Suppressor macrophage treated with lipopolysaccharide for 1 hour (primary cell): Measurements from ENCODE around the gene DPF3.
"Not testable (repeated sequence)": the region's sequence is repeated elsewhere in the genome, so short reads cannot be mapped to it uniquely, and the experiment has no call there.

ENCODE experiments used
- DNase-seq, 3 donors: peaks; one replicate each; pipeline ENCODE4 v3.0.0-alpha.2; 2020 to 2022

Gene DPF3

DNA sequence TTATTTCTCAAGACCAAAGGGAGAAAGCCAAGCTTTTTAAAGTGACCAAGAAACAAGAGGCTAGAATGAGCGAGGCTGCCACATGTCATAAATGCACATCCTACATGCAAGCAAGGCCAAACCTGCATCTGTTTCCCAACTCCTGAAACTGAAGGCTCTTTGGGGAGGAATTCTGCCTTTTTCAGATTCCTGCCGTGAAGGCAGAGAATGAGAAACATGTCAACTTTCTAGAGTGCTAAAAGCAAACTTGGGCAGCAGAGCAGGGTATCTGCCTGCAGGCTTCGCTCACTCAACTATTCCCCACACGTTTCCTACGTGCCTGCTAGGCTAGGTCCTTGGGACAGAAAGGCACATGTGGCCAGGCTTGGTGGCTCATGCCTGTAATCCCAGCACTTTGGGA lies 15.2 kb downstream of the DPF3 start:
- no peak for DNase-seq

- no peak for DNase-seq
Measured at GRCh38 chr14:72876710-72877063, 17.2 kb downstream of the DPF3 start.

DNA sequence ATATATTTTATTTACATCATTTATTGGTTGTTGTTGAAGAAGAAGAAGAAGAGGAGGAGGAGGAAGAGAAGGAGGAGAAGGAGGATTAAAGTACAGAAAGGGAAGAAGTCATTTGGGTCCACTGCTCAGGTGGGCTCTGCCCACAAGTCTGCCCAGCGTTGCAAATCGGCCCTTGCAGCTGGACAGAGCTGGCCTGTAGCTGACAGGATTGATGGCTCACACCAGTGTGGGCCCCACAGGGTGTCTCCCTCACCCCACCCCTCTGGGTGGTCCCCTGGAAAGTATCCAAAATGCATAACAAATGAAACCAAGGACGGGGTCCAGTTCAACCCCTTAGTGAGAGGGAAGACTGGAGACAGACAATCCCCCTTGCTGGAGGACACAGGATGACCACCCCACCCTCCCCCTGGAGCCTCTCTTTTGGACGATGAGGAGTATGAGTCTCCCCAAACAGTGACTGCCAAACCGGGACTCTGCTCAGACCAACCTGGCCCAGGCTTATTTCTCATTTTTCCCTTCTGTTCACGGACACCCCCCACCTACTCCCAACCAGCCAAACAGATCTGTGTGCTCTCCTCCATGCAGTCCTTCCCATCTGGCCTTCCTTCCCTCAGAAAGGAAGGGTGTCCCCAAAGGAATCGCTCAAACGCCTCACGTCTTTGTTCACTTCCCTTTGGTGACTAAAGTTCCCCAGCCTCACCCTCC lies 17.7 kb downstream of the DPF3 start:
- DNase-seq: no peak

DNA sequence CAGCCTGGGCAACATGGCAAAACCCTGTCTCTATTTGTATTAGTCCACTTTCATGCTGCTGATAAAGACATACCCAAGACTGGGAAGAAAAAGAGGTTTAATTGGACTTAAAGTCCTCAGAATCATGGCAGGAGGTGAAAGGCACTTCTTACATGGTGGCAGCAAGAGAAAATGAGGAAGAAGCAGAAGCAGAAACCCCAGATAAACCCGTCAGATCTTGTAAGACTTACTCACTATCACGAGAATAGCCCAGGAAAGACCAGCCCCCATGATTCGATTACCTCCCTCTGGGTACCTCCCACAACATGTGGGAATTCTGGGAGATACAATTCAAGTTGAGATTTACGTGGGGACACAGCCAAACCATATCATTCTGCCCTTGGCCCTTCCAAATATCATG lies 23.0 kb downstream of the DPF3 start:
- not testable (repeated sequence) for DNase-seq

GRCh38 chr14:72869407-72870329 lies 24.2 kb downstream of the DPF3 start:
- no peak for DNase-seq

GRCh38 chr14:72868500-72868899 lies 25.4 kb downstream of the DPF3 start:
- DNase-seq: no peak

GRCh38 chr14:72864712-72865365 lies 29.1 kb downstream of the DPF3 start:
- DNase-seq: no peak

DNA sequence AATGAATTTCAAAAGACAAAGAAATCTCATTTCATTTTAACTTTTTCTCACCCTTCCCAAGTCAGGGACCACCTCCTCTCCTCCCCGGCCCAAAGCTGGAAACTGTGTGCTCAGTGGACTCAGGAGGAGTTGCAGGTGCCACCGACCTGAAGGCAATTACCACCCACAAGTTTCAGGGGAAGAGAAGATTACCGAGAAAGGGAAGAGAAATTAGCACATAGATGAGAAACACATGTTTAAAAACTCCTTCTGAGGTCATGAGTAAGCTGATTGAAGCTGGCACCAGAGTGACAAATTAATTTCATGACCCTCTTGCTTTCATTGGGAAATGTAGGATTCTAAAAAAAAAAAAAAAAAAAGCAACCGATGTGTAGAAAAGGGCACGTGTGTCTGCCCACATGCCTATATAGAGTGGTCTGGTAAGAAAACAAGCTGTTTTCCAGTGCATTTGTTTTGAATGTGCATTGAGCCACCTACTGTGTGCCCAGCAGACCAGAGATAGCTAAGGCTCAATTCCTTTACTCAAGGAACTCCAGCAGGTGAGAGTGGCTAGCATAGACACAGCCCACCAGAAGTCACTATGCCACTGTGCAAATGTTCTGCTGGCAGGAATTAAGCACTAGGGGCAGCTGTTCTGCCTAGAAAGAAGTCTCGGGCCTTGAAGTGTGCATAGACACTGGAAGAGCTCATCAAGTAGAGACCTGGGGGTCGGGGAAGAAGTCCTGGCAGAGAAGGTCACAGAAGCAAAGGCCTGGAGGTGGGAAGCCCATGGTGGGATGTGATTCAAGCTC lies 30.5 kb downstream of the DPF3 start:
- DNase-seq: no peak

DNA sequence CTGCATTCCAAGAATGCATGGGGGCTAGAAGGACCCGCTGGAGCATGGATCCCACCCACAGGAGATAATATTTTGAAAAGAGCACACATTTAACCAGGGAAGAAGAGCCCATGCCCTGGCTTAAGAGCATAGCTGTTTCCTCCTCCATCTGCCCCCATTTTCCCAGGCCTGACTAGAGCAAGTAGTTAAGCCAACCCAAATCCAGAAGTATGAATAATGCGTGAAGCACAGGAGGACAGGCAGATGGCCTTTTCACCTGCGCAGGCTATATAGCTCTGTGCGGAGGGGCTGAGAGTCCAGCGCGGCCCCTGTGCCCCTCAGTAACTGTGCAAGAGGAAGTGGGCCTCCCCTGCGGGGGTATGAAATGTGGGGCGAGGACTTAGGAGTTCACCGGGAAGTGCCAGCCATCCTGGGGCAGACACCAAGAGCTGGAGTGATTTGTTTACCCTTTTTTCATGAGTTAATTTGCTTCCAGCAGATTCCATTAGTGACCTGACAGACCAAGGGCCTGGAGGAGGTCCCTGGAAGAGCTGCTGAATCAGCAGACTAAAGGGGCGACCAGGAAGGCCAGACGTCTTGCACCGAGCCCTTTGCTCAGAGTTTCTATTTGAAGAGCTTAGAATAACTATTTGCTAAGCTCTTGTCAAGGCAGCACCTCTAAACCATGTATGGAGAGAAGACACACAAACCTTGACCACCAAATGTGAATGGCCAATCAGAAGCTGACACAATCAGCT lies 37.2 kb downstream of the DPF3 start:
- no peak for DNase-seq

- DNase-seq: no peak
Measured at GRCh38 chr14:72855913-72856312, 38.0 kb downstream of the DPF3 start.

- DNase-seq: no peak
Measured at GRCh38 chr14:72852194-72852593, 41.7 kb downstream of the DPF3 start.

- no peak for DNase-seq
Measured at GRCh38 chr14:72851635-72852034, 42.3 kb downstream of the DPF3 start.

GRCh38 chr14:72850360-72850759 lies 43.5 kb downstream of the DPF3 start:
- DNase-seq: no peak

DNA sequence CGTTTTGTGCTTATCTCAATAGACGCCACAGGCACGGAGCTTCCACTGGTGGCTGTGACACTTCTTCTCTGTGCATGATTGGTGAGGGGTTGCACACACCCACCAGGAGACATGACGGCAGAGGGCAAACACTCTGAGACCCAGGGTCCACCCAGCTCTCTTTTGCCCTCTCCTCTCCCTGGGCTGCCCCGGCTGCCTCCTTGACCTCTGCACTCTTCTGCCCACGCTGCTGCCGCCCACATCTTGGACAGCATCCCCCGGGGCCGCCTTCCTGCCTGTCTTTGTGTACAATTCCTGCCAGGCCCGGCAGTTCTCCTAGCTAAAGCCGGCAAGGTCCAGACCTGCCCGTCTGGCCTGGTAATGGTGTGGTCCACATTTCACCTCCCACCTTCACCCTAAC lies 44.7 kb downstream of the DPF3 start:
- DNase-seq: no peak

GRCh38 chr14:72847721-72848120 lies 46.2 kb downstream of the DPF3 start:
- no peak for DNase-seq

- DNase-seq: no peak
Measured at GRCh38 chr14:72845683-72846082, 48.2 kb downstream of the DPF3 start.

DNA sequence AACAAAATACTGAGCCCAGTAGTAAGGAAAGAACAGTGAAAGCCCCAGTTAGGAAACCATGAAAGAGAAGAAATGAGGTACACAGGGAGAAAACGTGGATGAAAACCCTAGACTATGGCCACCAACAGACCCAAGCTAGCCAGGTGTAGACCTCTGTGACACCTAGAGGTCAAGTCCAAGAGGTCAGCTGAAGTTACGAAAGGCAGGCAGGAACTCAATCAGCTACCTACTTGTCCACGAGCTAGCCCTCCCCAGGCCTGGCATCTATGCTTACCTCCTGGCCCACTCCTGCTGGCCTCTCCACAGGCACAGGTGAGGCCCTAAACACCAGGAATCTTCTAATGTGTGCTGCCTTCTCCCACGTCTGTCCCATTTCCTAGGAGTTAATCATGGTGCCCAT lies 48.7 kb downstream of the DPF3 start:
- DNase-seq: no peak

DNA sequence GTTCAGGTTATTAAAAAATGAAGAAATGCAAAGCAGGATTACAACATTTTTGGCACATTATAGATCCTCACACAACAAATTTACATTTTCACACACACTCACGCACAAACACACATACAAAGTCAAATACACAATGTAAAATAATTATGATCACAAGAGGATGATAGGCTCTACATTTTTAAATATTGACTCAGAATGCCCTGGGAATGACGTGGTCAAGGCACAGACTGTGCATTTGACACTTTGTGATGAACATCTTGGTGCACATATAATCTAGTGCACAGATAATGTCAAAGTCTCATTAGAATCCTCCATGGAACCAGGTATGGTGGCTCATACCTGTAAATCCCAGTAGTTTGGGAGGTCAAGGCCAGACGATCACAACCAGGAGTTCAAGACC lies 49.4 kb downstream of the DPF3 start:
- no peak for DNase-seq

DNA sequence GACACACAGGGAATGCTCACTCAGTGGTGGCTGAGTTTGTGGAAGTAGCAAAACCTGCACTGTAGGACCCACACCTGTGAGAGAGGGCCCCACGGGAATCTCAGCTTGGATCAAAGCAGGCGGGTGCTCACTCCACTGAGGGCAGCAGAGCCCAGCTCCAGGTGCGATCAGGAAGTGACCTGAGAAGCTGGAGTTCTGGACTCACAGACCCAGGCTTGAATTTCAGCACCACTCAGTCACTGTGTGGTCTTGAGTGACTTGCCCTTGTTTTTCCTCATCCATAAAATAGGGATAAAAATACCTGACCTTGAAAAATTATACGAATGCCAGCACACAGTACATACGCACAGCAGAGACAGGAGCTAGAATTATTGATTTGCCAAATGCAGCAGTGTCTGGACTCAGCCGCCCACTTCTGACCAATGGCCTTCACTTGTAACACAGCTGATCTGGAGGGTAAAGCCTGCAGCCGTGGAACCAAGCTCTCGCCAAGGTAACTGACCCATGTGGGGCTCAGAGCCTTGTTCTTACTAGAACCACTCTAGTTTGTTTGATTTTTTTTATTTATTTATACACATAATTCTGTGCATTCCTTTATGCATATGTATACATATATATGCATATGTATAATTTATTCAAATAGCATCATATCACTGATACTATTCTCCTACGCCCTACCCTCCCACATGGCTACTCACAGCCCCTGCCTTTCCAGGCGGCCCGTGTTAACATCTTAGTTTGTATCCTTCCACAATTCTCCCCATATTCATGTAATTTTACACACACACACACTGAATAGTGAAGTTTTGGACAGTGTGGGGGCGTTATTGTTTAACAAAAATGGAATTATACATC lies 53.9 kb downstream of the DPF3 start:
- no peak for DNase-seq

DNA sequence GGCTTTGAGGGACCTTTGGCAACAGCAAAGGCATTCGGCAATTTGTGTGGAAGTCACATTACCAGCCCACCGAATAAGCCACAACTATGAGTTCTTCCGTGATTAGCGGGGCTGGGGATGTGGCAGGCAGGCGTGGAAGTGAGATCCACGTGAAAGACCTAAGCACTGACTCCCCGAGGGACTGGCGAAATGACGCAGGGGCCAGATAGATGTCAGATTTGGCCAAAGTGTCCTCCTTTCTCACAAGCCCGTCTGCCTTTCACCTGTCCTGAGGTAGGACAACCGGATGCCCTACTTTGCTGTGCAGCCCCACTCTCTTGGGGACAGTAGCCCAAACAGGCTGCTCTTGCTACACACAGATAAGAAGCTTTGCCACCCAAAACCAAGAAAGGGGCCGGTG lies 54.5 kb downstream of the DPF3 start:
- no peak for DNase-seq

GRCh38 chr14:72836085-72836484 lies 57.8 kb downstream of the DPF3 start:
- no peak for DNase-seq
